Ishikawa (cell line): ENCODE results near the gene KCNG2.

Experiments
- CREB1 ChIP-seq: IDR thresholded peaks from 2 replicates; pipeline ENCODE4 v1.6.1; 2012; ENCODE audit warnings: low read depth
- EGR1 ChIP-seq: IDR thresholded peaks from 2 replicates; pipeline ENCODE4 v1.6.1; 2012
- EP300 ChIP-seq: IDR thresholded peaks from 2 replicates; pipeline ENCODE4 v1.6.1; 2012; ENCODE audit warnings: borderline replicate concordance
- NFIC ChIP-seq: IDR thresholded peaks from 2 replicates; pipeline ENCODE4 v1.6.1; 2012
- RAD21 ChIP-seq: IDR thresholded peaks from 2 replicates; pipeline ENCODE4 v1.6.1; 2012; ENCODE audit warnings: low read depth
- TAF1 ChIP-seq: IDR thresholded peaks from 2 replicates; pipeline ENCODE4 v1.6.1; 2012; ENCODE audit warnings: low read depth, mild to moderate bottlenecking
- TEAD4 ChIP-seq: IDR thresholded peaks from 2 replicates; pipeline ENCODE4 v1.6.1; 2012
- YY1 ChIP-seq: IDR thresholded peaks from 2 replicates; pipeline ENCODE4 v1.6.1; 2012; ENCODE audit warnings: low read depth
- TF ChIP-seq, protein P1 (sequence below): IDR thresholded peaks from 2 replicates; pipeline ENCODE4 v1.6.1; 2012; ENCODE audit warnings: low read depth, mild to moderate bottlenecking

DNA sequence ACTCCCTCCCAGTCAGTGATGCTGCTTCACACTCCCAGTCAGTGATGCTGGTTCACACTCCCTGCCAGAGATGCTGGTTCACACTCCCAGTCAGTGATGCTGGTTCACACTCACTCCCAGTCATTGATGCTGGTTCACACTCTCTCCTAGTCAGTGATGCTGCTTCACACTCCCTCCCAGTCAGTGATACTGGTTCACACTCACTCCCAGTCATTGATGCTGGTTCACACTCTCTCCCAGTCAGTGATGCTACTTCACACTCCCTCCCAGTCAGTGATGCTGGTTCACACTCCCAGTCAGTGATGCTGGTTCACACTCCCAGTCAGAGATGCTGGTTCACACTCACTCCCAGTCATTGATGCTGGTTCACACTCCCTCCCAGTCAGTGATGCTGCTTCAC, 34.3 kb upstream of the KCNG2 start:
- TF ChIP-seq YY1 = no peak
- TF ChIP-seq EP300 = no peak
- TF ChIP-seq RAD21 = no peak
- no peak for TF ChIP-seq TAF1
- no peak for TF ChIP-seq TEAD4
- TF ChIP-seq, protein P1, sequence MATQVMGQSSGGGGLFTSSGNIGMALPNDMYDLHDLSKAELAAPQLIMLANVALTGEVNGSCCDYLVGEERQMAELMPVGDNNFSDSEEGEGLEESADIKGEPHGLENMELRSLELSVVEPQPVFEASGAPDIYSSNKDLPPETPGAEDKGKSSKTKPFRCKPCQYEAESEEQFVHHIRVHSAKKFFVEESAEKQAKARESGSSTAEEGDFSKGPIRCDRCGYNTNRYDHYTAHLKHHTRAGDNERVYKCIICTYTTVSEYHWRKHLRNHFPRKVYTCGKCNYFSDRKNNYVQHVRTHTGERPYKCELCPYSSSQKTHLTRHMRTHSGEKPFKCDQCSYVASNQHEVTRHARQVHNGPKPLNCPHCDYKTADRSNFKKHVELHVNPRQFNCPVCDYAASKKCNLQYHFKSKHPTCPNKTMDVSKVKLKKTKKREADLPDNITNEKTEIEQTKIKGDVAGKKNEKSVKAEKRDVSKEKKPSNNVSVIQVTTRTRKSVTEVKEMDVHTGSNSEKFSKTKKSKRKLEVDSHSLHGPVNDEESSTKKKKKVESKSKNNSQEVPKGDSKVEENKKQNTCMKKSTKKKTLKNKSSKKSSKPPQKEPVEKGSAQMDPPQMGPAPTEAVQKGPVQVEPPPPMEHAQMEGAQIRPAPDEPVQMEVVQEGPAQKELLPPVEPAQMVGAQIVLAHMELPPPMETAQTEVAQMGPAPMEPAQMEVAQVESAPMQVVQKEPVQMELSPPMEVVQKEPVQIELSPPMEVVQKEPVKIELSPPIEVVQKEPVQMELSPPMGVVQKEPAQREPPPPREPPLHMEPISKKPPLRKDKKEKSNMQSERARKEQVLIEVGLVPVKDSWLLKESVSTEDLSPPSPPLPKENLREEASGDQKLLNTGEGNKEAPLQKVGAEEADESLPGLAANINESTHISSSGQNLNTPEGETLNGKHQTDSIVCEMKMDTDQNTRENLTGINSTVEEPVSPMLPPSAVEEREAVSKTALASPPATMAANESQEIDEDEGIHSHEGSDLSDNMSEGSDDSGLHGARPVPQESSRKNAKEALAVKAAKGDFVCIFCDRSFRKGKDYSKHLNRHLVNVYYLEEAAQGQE = no peak
- no peak for TF ChIP-seq CREB1
- TF ChIP-seq EGR1 = no peak
- TF ChIP-seq NFIC = no peak
